K562 (cell line): Measurements from ENCODE around the gene C2orf81. TPM values are rescaled to one million over a fixed set of nuclear protein-coding genes. Genes with fewer than 3 reads are reported as not detected.

Source experiments
- ATAC-seq: fragments of 200-7000 bp; cut with Tn5 transposase; 3 replicates; pipeline ENCODE4 v1.9.1; 2020; ENCODE audit warnings: moderate library complexity
- BruUV-seq: library from RNA; stranded (reverse); fragments of 400-500 nt; replicated peaks from 2 replicates; lab custom pipeline; 2021; lab: Mats Ljungman, UMichigan
- CTCF ChIA-PET: fragments of 300-600 bp; formaldehyde crosslinking; extraction: SDS; loops from one replicate; lab custom pipeline; 2021; ENCODE audit warnings: low intra/inter-chr PET ratio; lab: Yijun Ruan, JAX
- POLR2A ChIA-PET: fragments of 300-600, 350-650 bp; sonication (Branson Sonifier 250); formaldehyde crosslinking; extraction: SDS; loops from one replicate; lab custom pipeline; 2021; ENCODE audit warnings: antibody characterized with exemption, inconsistent platforms; lab: Yijun Ruan, JAX
- DNase-seq, 4 experiments: peaks; one replicate each; pipeline versions ENCODE4 v3.0.0 to v3.0.0-alpha.2; 2011 to 2018; ENCODE audit warnings: low spot score in 3 of 4, mixed read lengths in 3 of 4; ENCODE audit errors: extremely low read depth in 1 of 4
- FAIRE-seq: peaks from 2 replicates; lab custom pipeline; 2011; peaks lifted over from hg19 to GRCh38; lab: Jason Lieb, UNC
- H2AFZ ChIP-seq: 2 replicates; pipeline ENCODE4 v1.6.0; 2011; ENCODE audit warnings: low read depth, low read length, control low read depth, inconsistent platforms
- H3K27ac ChIP-seq: fragments of 200-600 bp; 3 replicates; pipeline ENCODE4 v1.8.0; 2011; ENCODE audit warnings: low read depth, mild to moderate bottlenecking, control low read depth, inconsistent platforms, low read length, moderate library complexity, mixed read lengths; ENCODE audit errors: extremely low read depth
- H3K27me3 ChIP-seq, 2 experiments: fragments of 300-600 bp in 1 of 2; 2 replicates in 1 of 2; 3 replicates in 1 of 2; pipeline versions ENCODE4 v1.6.0 to v1.8.0; 2011; ENCODE audit warnings: inconsistent platforms in 2 of 2, low read length in 2 of 2, mild to moderate bottlenecking in 1 of 2, mixed read lengths in 1 of 2, moderate library complexity in 1 of 2; ENCODE audit not compliant: control insufficient read depth in 2 of 2, insufficient read depth in 2 of 2
- H3K36me3 ChIP-seq: fragments of 300-600 bp; 3 replicates; pipeline ENCODE4 v1.8.0; 2011; ENCODE audit warnings: mild to moderate bottlenecking, low read length, inconsistent platforms; ENCODE audit not compliant: control insufficient read depth, insufficient read depth
- H3K4me1 ChIP-seq, 2 experiments: fragments of 200-600 bp in 1 of 2; replicated peaks in 1 of 2; 2 replicates in 1 of 2; 3 replicates in 1 of 2; pipeline versions ENCODE4 v1.5.1 to v1.8.0; 2011; ENCODE audit warnings: inconsistent platforms in 2 of 2, low read length in 2 of 2, mild to moderate bottlenecking in 1 of 2, mixed read lengths in 1 of 2, moderate library complexity in 1 of 2; ENCODE audit not compliant: control insufficient read depth in 2 of 2, insufficient read depth in 2 of 2
- H3K4me2 ChIP-seq: 2 replicates; pipeline ENCODE4 v1.6.1; 2011; ENCODE audit warnings: low read length, control low read depth, inconsistent platforms, mixed read lengths; ENCODE audit not compliant: insufficient read depth
- H3K4me3 ChIP-seq: fragments of 200-600 bp; sonication (generic), shearing (Covaris generic); 2 replicates; pipeline ENCODE4 v1.5.1; 2016; ENCODE audit warnings: control low read depth, inconsistent platforms
- H3K79me2 ChIP-seq: fragments of 200-600 bp; 3 replicates; pipeline ENCODE4 v1.8.0; 2011; ENCODE audit warnings: low read length, inconsistent platforms; ENCODE audit not compliant: control insufficient read depth, insufficient read depth
- H3K9ac ChIP-seq, 2 experiments: 2 replicates each; pipeline versions ENCODE4 v1.6.0 to v1.6.1; 2011; ENCODE audit warnings: low read depth in 2 of 2, low read length in 2 of 2, control low read depth in 1 of 2, inconsistent platforms in 1 of 2, mild to moderate bottlenecking in 1 of 2, mixed read lengths in 1 of 2; ENCODE audit not compliant: insufficient read depth in 1 of 2
- H3K9me1 ChIP-seq: one replicate; pipeline ENCODE4 v1.6.0; 2011; ENCODE audit warnings: inconsistent platforms, mild to moderate bottlenecking, low read length, moderate library complexity; ENCODE audit not compliant: control insufficient read depth, insufficient read depth
- H3K9me3 ChIP-seq: replicated peaks from 2 replicates; pipeline ENCODE4 v1.5.1; 2011; ENCODE audit warnings: low read depth, low read length, inconsistent platforms; ENCODE audit not compliant: control insufficient read depth, insufficient read depth
- H4K20me1 ChIP-seq: replicated peaks from 2 replicates; pipeline ENCODE4 v1.6.1; 2011; ENCODE audit warnings: low read length, inconsistent platforms, mixed read lengths; ENCODE audit not compliant: control insufficient read depth, insufficient read depth
- CHD4 ChIP-seq: fragments of 200-600 bp; sonication (generic); IDR thresholded peaks from 3 replicates; pipeline ENCODE4 v1.6.1; 2012; ENCODE audit warnings: low read depth, mild to moderate bottlenecking, mixed read lengths, low read length, inconsistent platforms; ENCODE audit not compliant: insufficient read depth, insufficient replicate concordance, poor library complexity, severe bottlenecking
- CXXC5 ChIP-seq: fragments of 250-450 bp; sonication (Bioruptor Pico); IDR thresholded peaks from 2 replicates; pipeline ENCODE4 v1.8.0; 2022; ENCODE audit warnings: inconsistent platforms, mild to moderate bottlenecking, moderate library complexity
- LARP7 ChIP-seq: fragments of 450-650 bp; IDR thresholded peaks from 2 replicates; pipeline ENCODE4 v1.6.1; 2016
- MIER1 ChIP-seq: fragments of 450-650 bp; IDR thresholded peaks from 2 replicates; pipeline ENCODE4 v1.6.1; 2016; ENCODE audit warnings: antibody characterized with exemption, mild to moderate bottlenecking, low read depth
- MTA3 ChIP-seq: fragments of 450-650 bp; formaldehyde crosslinking; IDR thresholded peaks from 2 replicates; pipeline ENCODE4 v1.6.1; 2017; ENCODE audit warnings: mild to moderate bottlenecking, borderline replicate concordance
- MYC ChIP-seq, 2 experiments: fragments of 250-450 bp in 1 of 2; sonication (Bioruptor Pico) in 1 of 2; IDR thresholded peaks; 2 replicates each; pipeline versions ENCODE4 v1.5.1 to v1.6.1; 2012 to 2021; ENCODE audit warnings: low read depth in 2 of 2, borderline replicate concordance in 1 of 2, improper control_type of control experiment in 1 of 2, low read length in 1 of 2, mild to moderate bottlenecking in 1 of 2, moderate library complexity in 1 of 2
- NFIX ChIP-seq: fragments of 250-450 bp; sonication (Bioruptor Pico); IDR thresholded peaks from 2 replicates; pipeline ENCODE4 v1.4.0; 2020; ENCODE audit warnings: low read depth, mild to moderate bottlenecking, moderate library complexity
- POLR2G ChIP-seq: fragments of 200-400 bp; formaldehyde crosslinking; IDR thresholded peaks from 2 replicates; pipeline ENCODE4 v1.6.1; 2017; ENCODE audit warnings: low read depth, mild to moderate bottlenecking, antibody characterized with exemption, low read length, moderate library complexity
- RAD51 ChIP-seq: fragments of 450-650 bp; IDR thresholded peaks from 2 replicates; pipeline ENCODE4 v1.7.1; 2016; ENCODE audit warnings: low read depth, mild to moderate bottlenecking, borderline replicate concordance
- SFPQ ChIP-seq: fragments of 200-400 bp; formaldehyde crosslinking; IDR thresholded peaks from 2 replicates; pipeline ENCODE4 v1.6.1; 2017; ENCODE audit warnings: mild to moderate bottlenecking, low read depth, low read length, moderate library complexity
- SIRT6 ChIP-seq: IDR thresholded peaks from one replicate; pipeline ENCODE4 v1.6.1; 2012; ENCODE audit warnings: low read depth, mild to moderate bottlenecking, control low read depth, inconsistent platforms, low read length, moderate library complexity
- SREBF2 ChIP-seq: sonication (generic); formaldehyde crosslinking; IDR thresholded peaks from 2 replicates; pipeline ENCODE4 v1.4.0; 2020; ENCODE audit warnings: mild to moderate bottlenecking, missing genetic modification reagents
- THRA ChIP-seq: fragments of 450-650 bp; IDR thresholded peaks from 2 replicates; pipeline ENCODE4 v1.6.1; 2017; ENCODE audit warnings: mild to moderate bottlenecking, moderate library complexity
- WGBS: fragments of 100-300 bp; shearing (Covaris generic); methylation state at CpG from one replicate; pipeline ENCODE4 v1.1.6; 2016; ENCODE audit warnings: low coverage, mixed read lengths; ENCODE audit not compliant: insufficient coverage; ENCODE audit errors: missing lambda C conversion rate; 5-methylcytosine and 5-hydroxymethylcytosine counted together
- in situ Hi-C: fragments of 300-500 bp; cut with MboI; formaldehyde crosslinking; loops from 4 replicates; pipeline ENCODE4 v1.15.0; 2018; ENCODE audit warnings: inconsistent platforms, mixed read lengths
- intact Hi-C: fragments of 100-400 bp; cut with micrococcal nuclease; formaldehyde crosslinking; loops from 2 replicates; pipeline ENCODE4 v1.14.2; 2022
- polyA plus RNA-seq, 8 experiments: library from polyadenylated mRNA; depleted of rRNA in 4 of 8; stranded (reverse) in 5 of 8; unstranded in 3 of 8; fragments of >200 nt; fragmentation: Nextera tagmentation in 2 of 8; fragmentation: Illumina TruSeq in 1 of 8; extraction: Ambion mirVana in 2 of 8; extraction: Trizol in 1 of 8; gene quantifications; 2 replicates each; pipeline versions ENCODE4 v1.2.1 to v1.2.3, GENCODE V29; 2011 to 2014; ENCODE audit warnings: inconsistent platforms in 1 of 8, missing spikeins in 1 of 8
- total RNA-seq, 7 experiments: library from RNA; depleted of rRNA in 6 of 7; stranded (reverse); fragments of >200 nt in 6 of 7; fragmentation: Illumina TruSeq in 2 of 7; extraction: Trizol in 2 of 7; gene quantifications; 2 replicates each; pipeline versions ENCODE4 v1.2.1 to v1.2.3, GENCODE V29; 2011 to 2021; ENCODE audit warnings: low replicate concordance in 1 of 7
- TF ChIP-seq, protein P1 (sequence below): fragments of 250-450 bp; sonication (Bioruptor Pico); IDR thresholded peaks from 2 replicates; pipeline ENCODE4 v1.5.0; 2022; ENCODE audit warnings: mild to moderate bottlenecking

The C2orf81 gene
- total and polyA plus RNA-seq, 9 of the 15 experiments (the other 6 are each of a cell fraction or from before 2014, with no cell fraction given), result 0.06 TPM; not detected in 8

DNA sequence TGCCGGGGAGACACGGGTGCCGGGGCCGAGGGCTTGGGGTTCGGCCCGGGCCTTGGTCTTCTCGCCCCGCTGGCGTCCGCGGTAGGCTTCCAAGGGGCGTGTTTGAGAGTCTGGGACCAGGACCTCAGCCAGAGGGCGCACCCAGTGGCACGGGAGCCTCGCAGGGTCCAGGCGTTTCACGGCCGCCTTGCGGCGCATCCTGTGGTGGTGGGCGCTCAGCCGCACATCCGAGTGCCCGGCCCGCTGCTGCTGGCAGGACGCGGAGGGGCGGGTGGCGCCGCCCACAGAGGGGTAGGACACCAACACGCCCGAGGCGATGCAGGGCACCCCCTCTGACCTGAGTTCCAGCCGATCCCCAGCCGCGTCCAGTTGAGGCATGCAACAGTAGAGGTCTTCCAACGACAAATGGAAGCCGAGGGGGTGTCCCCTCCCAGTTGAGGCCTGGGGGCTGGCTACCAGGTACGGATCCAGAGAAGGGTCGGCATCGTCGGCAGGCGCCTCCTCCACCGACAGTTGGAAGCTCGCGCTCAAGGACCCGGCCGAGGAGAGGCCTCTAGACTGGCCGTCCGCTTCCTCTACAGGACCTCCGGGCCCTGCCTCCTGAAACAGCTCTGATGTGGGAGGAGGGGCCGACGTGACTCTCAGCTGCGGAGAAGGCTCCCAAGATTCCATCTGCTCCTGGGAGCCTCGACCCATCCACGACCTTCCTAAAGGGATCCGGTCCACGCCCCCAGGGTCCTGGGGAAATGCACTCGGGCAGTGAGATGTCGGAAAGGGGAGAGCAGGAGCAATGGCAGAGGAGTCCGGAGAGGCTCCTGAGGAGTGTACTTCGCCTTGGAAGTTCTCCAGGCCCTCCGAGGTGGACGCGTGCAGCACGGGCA, 6.3 kb downstream of the C2orf81 start:
- no peaks in the 10 kb centered on the region for H4K20me1 ChIP-seq
- FAIRE-seq, result no peak
- no peak overlapping the region for H3K27ac ChIP-seq
- H3K9me1 ChIP-seq, result no peaks in the 10 kb centered on the region
- no peaks in the 10 kb centered on the region for H3K79me2 ChIP-seq
- WGBS, result 40% methylated on average over 48 of the region's 66 CpGs
- H3K4me1 ChIP-seq, result peaks cover 0 to 30% of the 10 kb centered on the region in 2 experiments; a peak in 3 of 5 replicates
- DNase-seq, result no peak
- peak overlapping the region in 1 of 2 experiments; percentile 67; a peak in 1 of 4 replicates for H3K9ac ChIP-seq
- TF ChIP-seq POLR2G, result no peak
- TF ChIP-seq RAD51, result no peak
- no peak for TF ChIP-seq SREBF2 (CRISPR knock-in tag)
- no peak for TF ChIP-seq CHD4
- TF ChIP-seq, protein P1, sequence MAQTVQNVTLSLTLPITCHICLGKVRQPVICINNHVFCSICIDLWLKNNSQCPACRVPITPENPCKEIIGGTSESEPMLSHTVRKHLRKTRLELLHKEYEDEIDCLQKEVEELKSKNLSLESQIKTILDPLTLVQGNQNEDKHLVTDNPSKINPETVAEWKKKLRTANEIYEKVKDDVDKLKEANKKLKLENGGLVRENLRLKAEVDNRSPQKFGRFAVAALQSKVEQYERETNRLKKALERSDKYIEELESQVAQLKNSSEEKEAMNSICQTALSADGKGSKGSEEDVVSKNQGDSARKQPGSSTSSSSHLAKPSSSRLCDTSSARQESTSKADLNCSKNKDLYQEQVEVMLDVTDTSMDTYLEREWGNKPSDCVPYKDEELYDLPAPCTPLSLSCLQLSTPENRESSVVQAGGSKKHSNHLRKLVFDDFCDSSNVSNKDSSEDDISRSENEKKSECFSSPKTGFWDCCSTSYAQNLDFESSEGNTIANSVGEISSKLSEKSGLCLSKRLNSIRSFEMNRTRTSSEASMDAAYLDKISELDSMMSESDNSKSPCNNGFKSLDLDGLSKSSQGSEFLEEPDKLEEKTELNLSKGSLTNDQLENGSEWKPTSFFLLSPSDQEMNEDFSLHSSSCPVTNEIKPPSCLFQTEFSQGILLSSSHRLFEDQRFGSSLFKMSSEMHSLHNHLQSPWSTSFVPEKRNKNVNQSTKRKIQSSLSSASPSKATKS (CRISPR knock-in tag), result no peak
- TF ChIP-seq MTA3, result no peak
- TF ChIP-seq SIRT6, result no peak
- no peak for TF ChIP-seq MYC (IDR thresholded peaks at IDR 0.05; ENCODE audit: low read depth, low read length)
- TF ChIP-seq MYC (CRISPR knock-in tag; IDR thresholded peaks at IDR 0.05; ENCODE audit: borderline replicate concordance, low read depth), result no peak
- TF ChIP-seq CXXC5 (CRISPR knock-in tag), result no peak
- TF ChIP-seq NFIX (CRISPR knock-in tag), result no peak
- no peak for TF ChIP-seq SFPQ
- TF ChIP-seq LARP7, result no peak
- TF ChIP-seq THRA, result no peak
- TF ChIP-seq MIER1, result no peak
- H2AFZ ChIP-seq, result peak overlapping the region; percentile 28; the same call in 1 of the 2 replicates
- H3K4me3 ChIP-seq, result no peak overlapping the region
- no peaks in the 10 kb centered on the region for H3K36me3 ChIP-seq
- no peak for ATAC-seq
- no peak overlapping the region for H3K4me2 ChIP-seq
- intact Hi-C loops, result no loop called here
- H3K27me3 ChIP-seq, result peaks cover 3 to 22% of the 10 kb centered on the region in 2 experiments; a peak in 4 of 5 replicates
- POLR2A ChIA-PET, result no interaction called here
- CTCF ChIA-PET, result no interaction called here
- BruUV-seq, result no TSS peak
- no peaks in the 10 kb centered on the region for H3K9me3 ChIP-seq
- in situ Hi-C loops, result no loop called here
